H1 (cell line): ENCODE data around the gene THEMIS. TPM values are rescaled to one million over a fixed set of nuclear protein-coding genes. Genes with fewer than 3 reads are reported as not detected.

ENCODE experiments used
- CTCF ChIA-PET: fragments of 300-600 bp; sonication (Branson Sonifier 250); formaldehyde crosslinking; loops from one replicate; lab custom pipeline; 2021; ENCODE audit not compliant: partially characterized antibody; lab: Charles Lee
- POLR2A ChIA-PET: fragments of 300-600 bp; sonication (Branson Sonifier 250); formaldehyde crosslinking; loops from one replicate; lab custom pipeline; 2021; ENCODE audit warnings: inconsistent platforms; ENCODE audit not compliant: partially characterized antibody; lab: Charles Lee
- DNase-seq, 2 experiments: peaks; one replicate each; pipeline versions ENCODE4 v3.0.0 to v3.0.0-alpha.2; 2010 to 2022; ENCODE audit warnings: low spot score in 2 of 2, low read depth in 1 of 2, mixed read lengths in 1 of 2
- FAIRE-seq: peaks from 2 replicates; lab custom pipeline; 2011; peaks lifted over from hg19 to GRCh38; lab: Jason Lieb, UNC
- H2AFZ ChIP-seq: 2 replicates; pipeline ENCODE4 v1.8.1; 2012; ENCODE audit warnings: low read length, inconsistent platforms
- H2AK5ac ChIP-seq: 2 replicates; pipeline ENCODE4 v1.6.1; 2013; ENCODE audit warnings: low read depth, low read length
- H2BK120ac ChIP-seq: replicated peaks from 2 replicates; pipeline ENCODE3; 2013; ENCODE audit warnings: low read depth, low read length, inconsistent platforms
- H2BK12ac ChIP-seq: 2 replicates; pipeline ENCODE4 v1.6.1; 2013; ENCODE audit warnings: low read depth, low read length
- H2BK15ac ChIP-seq: 2 replicates; pipeline ENCODE4 v1.6.1; 2013; ENCODE audit warnings: low read length
- H2BK20ac ChIP-seq: 2 replicates; pipeline ENCODE4 v1.6.1; 2013; ENCODE audit warnings: low read length
- H2BK5ac ChIP-seq: 2 replicates; pipeline ENCODE4 v1.6.1; 2013; ENCODE audit warnings: low read depth, low read length
- H3K14ac ChIP-seq: 2 replicates; pipeline ENCODE4 v1.6.1; 2013; ENCODE audit warnings: inconsistent platforms; ENCODE audit not compliant: insufficient read length
- H3K18ac ChIP-seq: 2 replicates; pipeline ENCODE4 v1.6.1; 2013; ENCODE audit warnings: low read length; ENCODE audit errors: extremely low read depth
- H3K23ac ChIP-seq: 2 replicates; pipeline ENCODE4 v1.6.1; 2013; ENCODE audit warnings: inconsistent platforms; ENCODE audit not compliant: insufficient read length
- H3K23me2 ChIP-seq: 2 replicates; pipeline ENCODE4 v1.6.1; 2013; ENCODE audit warnings: low read depth, low read length
- H3K27ac ChIP-seq: 2 replicates; pipeline ENCODE4 v1.6.1; 2011; ENCODE audit warnings: low read depth, low read length, inconsistent platforms
- H3K27me3 ChIP-seq, 4 experiments: replicated peaks in 1 of 4; 1 replicate in 1 of 4; 2 replicates in 3 of 4; pipeline versions ENCODE4 v1.6.1 to v1.8.1; 2011 to 2013; ENCODE audit warnings: low read length in 3 of 4, mild to moderate bottlenecking in 3 of 4, inconsistent platforms in 2 of 4, mixed read lengths in 2 of 4, moderate library complexity in 1 of 4; ENCODE audit not compliant: control insufficient read depth in 3 of 4, insufficient read depth in 3 of 4; ENCODE audit errors: extremely low read depth in 1 of 4
- H3K36me3 ChIP-seq, 4 experiments: 2 replicates each; pipeline versions ENCODE4 v1.6.1 to v1.8.1; 2011 to 2013; ENCODE audit warnings: mild to moderate bottlenecking in 4 of 4, low read length in 3 of 4, moderate library complexity in 2 of 4, control low read depth in 1 of 4, inconsistent platforms in 1 of 4; ENCODE audit not compliant: insufficient read depth in 4 of 4, control insufficient read depth in 2 of 4
- H3K4ac ChIP-seq: replicated peaks from 2 replicates; pipeline ENCODE3; 2013; ENCODE audit warnings: low read length, low read depth, mixed read lengths, inconsistent platforms; ENCODE audit not compliant: insufficient read length
- H3K4me1 ChIP-seq, 4 experiments: replicated peaks in 1 of 4; 1 replicate in 1 of 4; 2 replicates in 3 of 4; pipeline versions ENCODE4 v1.6.1 to v1.8.1; 2011 to 2013; ENCODE audit warnings: low read length in 3 of 4, inconsistent platforms in 2 of 4, mixed read lengths in 1 of 4; ENCODE audit not compliant: insufficient read depth in 4 of 4, control insufficient read depth in 3 of 4
- H3K4me2 ChIP-seq, 2 experiments: 2 replicates each; pipeline versions ENCODE4 v1.6.1 to v1.8.1; 2011 to 2013; ENCODE audit warnings: low read depth in 2 of 2, low read length in 2 of 2, control low read depth in 1 of 2, inconsistent platforms in 1 of 2, mild to moderate bottlenecking in 1 of 2; ENCODE audit not compliant: insufficient read depth in 1 of 2
- H3K4me3 ChIP-seq, 4 experiments: fragments of 200-600, 300-600 bp in 1 of 4; sonication (generic), shearing (Covaris generic), sonication (Bioruptor Twin) in 1 of 4; 2 replicates each; pipeline versions ENCODE4 v1.5.1 to v1.8.1; 2011 to 2016; ENCODE audit warnings: low read length in 4 of 4, low read depth in 3 of 4, control low read depth in 2 of 4, inconsistent platforms in 2 of 4, mild to moderate bottlenecking in 2 of 4, mixed read lengths in 1 of 4, moderate library complexity in 1 of 4; ENCODE audit not compliant: insufficient read depth in 2 of 4; ENCODE audit errors: extremely low read depth in 1 of 4
- H3K56ac ChIP-seq: replicated peaks from 2 replicates; pipeline ENCODE3; 2013; ENCODE audit warnings: low read depth, mild to moderate bottlenecking, mixed read lengths, low read length, inconsistent platforms; ENCODE audit not compliant: insufficient read length
- H3K79me1 ChIP-seq: 2 replicates; pipeline ENCODE4 v1.6.1; 2013; ENCODE audit warnings: low read depth, low read length, control low read depth
- H3K79me2 ChIP-seq, 2 experiments: 2 replicates each; pipeline versions ENCODE4 v1.6.1 to v1.8.1; 2012 to 2013; ENCODE audit warnings: low read length in 2 of 2, mild to moderate bottlenecking in 2 of 2, inconsistent platforms in 1 of 2; ENCODE audit not compliant: insufficient read depth in 2 of 2, control insufficient read depth in 1 of 2
- H3K9ac ChIP-seq, 4 experiments: replicated peaks in 1 of 4; 1 replicate in 1 of 4; 2 replicates in 3 of 4; pipeline versions ENCODE4 v1.6.1 to v1.8.1; 2011 to 2013; ENCODE audit warnings: low read depth in 3 of 4, low read length in 3 of 4, control low read depth in 2 of 4, mild to moderate bottlenecking in 2 of 4, moderate library complexity in 2 of 4, inconsistent platforms in 1 of 4; ENCODE audit errors: extremely low read depth in 1 of 4
- H3K9me3 ChIP-seq, 2 experiments: 2 replicates each; pipeline versions ENCODE4 v1.6.1 to v1.8.1; 2012 to 2013; ENCODE audit warnings: mild to moderate bottlenecking in 2 of 2, moderate library complexity in 2 of 2, control low read depth in 1 of 2, inconsistent platforms in 1 of 2, low read depth in 1 of 2, low read length in 1 of 2, mixed read lengths in 1 of 2; ENCODE audit not compliant: insufficient read depth in 2 of 2
- H4K20me1 ChIP-seq, 2 experiments: replicated peaks in 1 of 2; 2 replicates each; pipeline versions ENCODE3 to v1.8.1; 2011 to 2013; ENCODE audit warnings: inconsistent platforms in 2 of 2, low read length in 2 of 2, mild to moderate bottlenecking in 1 of 2; ENCODE audit not compliant: insufficient read depth in 2 of 2, control insufficient read depth in 1 of 2
- H4K5ac ChIP-seq: 2 replicates; pipeline ENCODE4 v1.6.1; 2013; ENCODE audit warnings: low read length, low read depth, mixed read lengths, inconsistent platforms; ENCODE audit not compliant: insufficient read length
- H4K8ac ChIP-seq: 2 replicates; pipeline ENCODE4 v1.8.0; 2013; ENCODE audit warnings: mild to moderate bottlenecking, moderate library complexity, low read length, inconsistent platforms; ENCODE audit not compliant: insufficient read depth; ENCODE audit errors: extremely low read depth
- H4K91ac ChIP-seq: replicated peaks from 2 replicates; pipeline ENCODE3; 2013; ENCODE audit warnings: low read length, mixed read lengths, inconsistent platforms; ENCODE audit not compliant: insufficient read length
- CHD1 ChIP-seq: IDR thresholded peaks from 2 replicates; pipeline ENCODE4 v1.6.1; 2012; ENCODE audit warnings: low read depth, low read length, improper control_type of control experiment
- PHF8 ChIP-seq: fragments of 200-600 bp; sonication (generic); conservative IDR thresholded peaks from 2 replicates; pipeline ENCODE4 v1.7.1; 2012; ENCODE audit warnings: low read depth, mild to moderate bottlenecking, inconsistent platforms, low read length, moderate library complexity
- POLR2AphosphoS5 ChIP-seq: IDR thresholded peaks from 2 replicates; pipeline ENCODE4 v1.6.1; 2011; ENCODE audit warnings: low read depth, low read length
- SUZ12 ChIP-seq: fragments of 200-600 bp; sonication (generic); IDR thresholded peaks from 2 replicates; pipeline ENCODE4 v1.6.1; 2012; ENCODE audit warnings: mild to moderate bottlenecking, inconsistent platforms, low read length, moderate library complexity, mixed read lengths
- polyA plus RNA-seq, 7 experiments: library from polyadenylated mRNA; depleted of rRNA in 3 of 7; stranded (reverse) in 5 of 7; unstranded in 2 of 7; fragments of >200 nt in 5 of 7; fragments of 200-250 nt in 2 of 7; gene quantifications; 1 replicate in 5 of 7; 2 replicates in 1 of 7; 4 replicates in 1 of 7; pipeline versions ENCODE4 v1.2.1 to v1.2.3, GENCODE V29; 2011 to 2013; ENCODE audit warnings: missing spikeins in 2 of 7, mixed read lengths in 2 of 7
- total RNA-seq: library from RNA; stranded (reverse); fragmentation: NEBNext Ultra II Directional; extraction: Animal tissue kit (Norgen Biotek cat#: 25700); gene quantifications from 2 replicates; pipeline ENCODE4 v1.2.1, GENCODE V29; 2021
- TF ChIP-seq, protein P1 (sequence below), 3 experiments: IDR thresholded peaks; 1 replicate in 2 of 3; 2 replicates in 1 of 3; pipeline versions ENCODE4 v1.5.1 to v1.6.1; 2011; ENCODE audit warnings: low read length in 3 of 3, mild to moderate bottlenecking in 3 of 3, inconsistent platforms in 2 of 3, low read depth in 1 of 3, moderate library complexity in 1 of 3; ENCODE audit not compliant: insufficient read depth in 1 of 3; ENCODE audit errors: control extremely low read depth in 1 of 3
- TF ChIP-seq, protein P2 (sequence below): IDR thresholded peaks from 2 replicates; pipeline ENCODE4 v1.6.1; 2012; ENCODE audit warnings: inconsistent platforms
- TF ChIP-seq, protein P3 (sequence below): IDR thresholded peaks from 2 replicates; pipeline ENCODE4 v1.6.1; 2011; ENCODE audit warnings: low read length, improper control_type of control experiment

Gene THEMIS
- total and polyA plus RNA-seq, 2 of the 8 experiments (the other 6 are each of a cell fraction or from before 2014, with no cell fraction given), result not detected

DNA sequence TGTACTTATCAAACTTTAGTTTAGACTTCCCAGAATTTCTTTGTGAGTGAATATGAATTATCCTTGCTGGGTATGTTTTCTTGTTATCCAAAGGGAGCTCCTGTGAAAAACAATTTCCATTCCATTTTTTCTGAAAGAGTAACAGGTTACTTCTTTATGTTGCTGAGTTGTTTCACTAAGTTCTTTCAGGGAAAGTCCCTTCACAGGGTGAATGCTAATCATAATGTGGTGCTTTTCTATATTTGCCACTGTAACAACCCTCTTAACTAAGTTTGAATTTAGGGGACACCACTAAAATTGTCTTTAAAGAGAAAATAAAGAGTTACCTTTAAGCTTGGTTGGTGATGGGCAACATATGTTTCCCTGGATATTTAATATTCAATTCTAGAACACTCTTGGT is 79.4 kb downstream of the THEMIS start:
- no peak overlapping the region for H3K56ac ChIP-seq
- H2AFZ ChIP-seq, result no peak overlapping the region
- no peak overlapping the region for H2BK120ac ChIP-seq
- no peak overlapping the region for H3K4ac ChIP-seq
- no peak overlapping the region for H2BK20ac ChIP-seq
- no peaks in the 10 kb centered on the region; a peak in 1 of 4 replicates for H3K9me3 ChIP-seq
- H3K79me1 ChIP-seq, result no peaks in the 10 kb centered on the region
- no peak overlapping the region for H3K9ac ChIP-seq
- no peak overlapping the region for H3K27ac ChIP-seq
- POLR2A ChIA-PET, result no interaction called here
- no peak overlapping the region for H2BK15ac ChIP-seq
- H2AK5ac ChIP-seq, result no peak overlapping the region
- H3K23me2 ChIP-seq, result no peaks in the 10 kb centered on the region
- H4K8ac ChIP-seq, result no peak overlapping the region
- FAIRE-seq (no peak), DNase-seq (no peak)
- TF ChIP-seq, protein P1, sequence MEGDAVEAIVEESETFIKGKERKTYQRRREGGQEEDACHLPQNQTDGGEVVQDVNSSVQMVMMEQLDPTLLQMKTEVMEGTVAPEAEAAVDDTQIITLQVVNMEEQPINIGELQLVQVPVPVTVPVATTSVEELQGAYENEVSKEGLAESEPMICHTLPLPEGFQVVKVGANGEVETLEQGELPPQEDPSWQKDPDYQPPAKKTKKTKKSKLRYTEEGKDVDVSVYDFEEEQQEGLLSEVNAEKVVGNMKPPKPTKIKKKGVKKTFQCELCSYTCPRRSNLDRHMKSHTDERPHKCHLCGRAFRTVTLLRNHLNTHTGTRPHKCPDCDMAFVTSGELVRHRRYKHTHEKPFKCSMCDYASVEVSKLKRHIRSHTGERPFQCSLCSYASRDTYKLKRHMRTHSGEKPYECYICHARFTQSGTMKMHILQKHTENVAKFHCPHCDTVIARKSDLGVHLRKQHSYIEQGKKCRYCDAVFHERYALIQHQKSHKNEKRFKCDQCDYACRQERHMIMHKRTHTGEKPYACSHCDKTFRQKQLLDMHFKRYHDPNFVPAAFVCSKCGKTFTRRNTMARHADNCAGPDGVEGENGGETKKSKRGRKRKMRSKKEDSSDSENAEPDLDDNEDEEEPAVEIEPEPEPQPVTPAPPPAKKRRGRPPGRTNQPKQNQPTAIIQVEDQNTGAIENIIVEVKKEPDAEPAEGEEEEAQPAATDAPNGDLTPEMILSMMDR (IDR thresholded peaks at IDR 0.05; ENCODE audit: control extremely low read depth in 1 of 3, insufficient read depth in 1 of 3, low read depth in 1 of 3, low read length in 3 of 3), result no peak
- TF ChIP-seq, protein P2, sequence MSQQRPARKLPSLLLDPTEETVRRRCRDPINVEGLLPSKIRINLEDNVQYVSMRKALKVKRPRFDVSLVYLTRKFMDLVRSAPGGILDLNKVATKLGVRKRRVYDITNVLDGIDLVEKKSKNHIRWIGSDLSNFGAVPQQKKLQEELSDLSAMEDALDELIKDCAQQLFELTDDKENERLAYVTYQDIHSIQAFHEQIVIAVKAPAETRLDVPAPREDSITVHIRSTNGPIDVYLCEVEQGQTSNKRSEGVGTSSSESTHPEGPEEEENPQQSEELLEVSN, result no peak
- TF ChIP-seq, protein P3, sequence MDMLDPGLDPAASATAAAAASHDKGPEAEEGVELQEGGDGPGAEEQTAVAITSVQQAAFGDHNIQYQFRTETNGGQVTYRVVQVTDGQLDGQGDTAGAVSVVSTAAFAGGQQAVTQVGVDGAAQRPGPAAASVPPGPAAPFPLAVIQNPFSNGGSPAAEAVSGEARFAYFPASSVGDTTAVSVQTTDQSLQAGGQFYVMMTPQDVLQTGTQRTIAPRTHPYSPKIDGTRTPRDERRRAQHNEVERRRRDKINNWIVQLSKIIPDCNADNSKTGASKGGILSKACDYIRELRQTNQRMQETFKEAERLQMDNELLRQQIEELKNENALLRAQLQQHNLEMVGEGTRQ, result no peak
- no peak for TF ChIP-seq POLR2AphosphoS5
- TF ChIP-seq SUZ12, result no peak
- TF ChIP-seq CHD1, result no peak
- TF ChIP-seq PHF8, result no peak
- no peak overlapping the region for H4K91ac ChIP-seq
- no peak overlapping the region for H3K14ac ChIP-seq
- H2BK12ac ChIP-seq, result no peak overlapping the region
- no peaks in the 10 kb centered on the region for H3K36me3 ChIP-seq
- H3K4me1 ChIP-seq, result no peaks in the 10 kb centered on the region
- H3K23ac ChIP-seq, result no peak overlapping the region
- no peaks in the 10 kb centered on the region for H3K27me3 ChIP-seq
- H3K4me3 ChIP-seq, result no peak overlapping the region
- no peak overlapping the region for H2BK5ac ChIP-seq
- H3K18ac ChIP-seq, result no peak overlapping the region
- no peaks in the 10 kb centered on the region for H3K79me2 ChIP-seq
- CTCF ChIA-PET, result no interaction called here
- H4K20me1 ChIP-seq, result no peaks in the 10 kb centered on the region
- H3K4me2 ChIP-seq, result no peak overlapping the region
- no peak overlapping the region for H4K5ac ChIP-seq
